ENCODE data around the gene SLC47A1. TPM values are rescaled to one million over a fixed set of nuclear protein-coding genes. Genes with fewer than 3 reads are reported as not detected.

SLC47A1 gene
- total and polyA plus RNA-seq, 4 donors = 34.8 to 69.2 (median 37.2) TPM

- Histone ChIP-seq H3K9me3 (ENCODE audit: control insufficient read depth in 4 of 4, low read length in 3 of 4) (no peaks in the 10 kb centered on the region), H3K36me3 (ENCODE audit: control insufficient read depth in 4 of 4, insufficient read depth in 3 of 4, low read depth in 1 of 4, low read length in 3 of 4) (no peaks in the 10 kb centered on the region), H3K27ac (ENCODE audit: low read depth in 1 of 2, low read length in 2 of 2) (no peak overlapping the region), H3K27me3 (ENCODE audit: control insufficient read depth in 4 of 4, insufficient read depth in 4 of 4, low read length in 3 of 4) (no peaks in the 10 kb centered on the region), H3K4me1 (ENCODE audit: control insufficient read depth in 4 of 4, insufficient read depth in 4 of 4, low read length in 3 of 4) (no peaks in the 10 kb centered on the region), H3K4me3 (ENCODE audit: low read depth in 1 of 3, low read length in 3 of 3) (no peak overlapping the region), H3K9ac (ENCODE audit: low read depth in 1 of 2, low read length in 2 of 2) (no peak overlapping the region)
- 91% methylated on average over 8 of the region's 8 CpGs for WGBS
- no peak for DNase-seq (ENCODE audit: low spot score)
- TF ChIP-seq REST (IDR thresholded peaks at IDR 0.05) (no peak), SP1 (IDR thresholded peaks at IDR 0.05) (no peak), CTCF (IDR thresholded peaks at IDR 0.05; ENCODE audit: low read depth, low read length, missing input control) (no peak), HNF4G (IDR thresholded peaks at IDR 0.05) (no peak), FOXA2 (IDR thresholded peaks at IDR 0.05) (no peak), NR2F2 (IDR thresholded peaks at IDR 0.05) (no peak), RXRA (IDR thresholded peaks at IDR 0.05) (no peak), EGR1 (IDR thresholded peaks at IDR 0.05; ENCODE audit: low read depth in 2 of 2) (no peak), ATF3 (IDR thresholded peaks at IDR 0.05) (no peak), GABPA (IDR thresholded peaks at IDR 0.05 in 1 of 2, conservative IDR thresholded peaks at IDR 0.05 in 1 of 2) (no peak), YY1 (IDR thresholded peaks at IDR 0.05) (no peak), RAD21 (IDR thresholded peaks at IDR 0.05) (no peak), JUND (IDR thresholded peaks at IDR 0.05) (no peak), MAX (IDR thresholded peaks at IDR 0.05) (no peak), FOXA1 (IDR thresholded peaks at IDR 0.05) (no peak)
Observed at GRCh38 chr17:19590912-19591551, 57.4 kb downstream of the SLC47A1 start.

- Histone ChIP-seq H3K4me1 (ENCODE audit: control insufficient read depth in 4 of 4, insufficient read depth in 4 of 4, low read length in 3 of 4) (no peaks in the 10 kb centered on the region), H3K4me3 (ENCODE audit: low read depth in 1 of 3, low read length in 3 of 3) (no peak overlapping the region), H3K9me3 (ENCODE audit: control insufficient read depth in 4 of 4, low read length in 3 of 4) (no peaks in the 10 kb centered on the region), H3K27me3 (ENCODE audit: control insufficient read depth in 4 of 4, insufficient read depth in 4 of 4, low read length in 3 of 4) (no peaks in the 10 kb centered on the region), H3K36me3 (ENCODE audit: control insufficient read depth in 4 of 4, insufficient read depth in 3 of 4, low read depth in 1 of 4, low read length in 3 of 4) (no peaks in the 10 kb centered on the region), H3K27ac (ENCODE audit: low read depth in 1 of 2, low read length in 2 of 2) (no peak overlapping the region), H3K9ac (ENCODE audit: low read depth in 1 of 2, low read length in 2 of 2) (no peak overlapping the region)
- WGBS = 71% methylated on average over 4 of the region's 4 CpGs
- no peak for DNase-seq (ENCODE audit: low spot score)
- TF ChIP-seq FOXA2 (IDR thresholded peaks at IDR 0.05) = no peak
- TF ChIP-seq ATF3 (IDR thresholded peaks at IDR 0.05) = no peak
- TF ChIP-seq HNF4A (conservative IDR thresholded peaks at IDR 0.05) = no peak
- no peak for TF ChIP-seq FOXA1 (IDR thresholded peaks at IDR 0.05)
- no peak for TF ChIP-seq CTCF (IDR thresholded peaks at IDR 0.05; ENCODE audit: low read depth, low read length, missing input control)
- no peak for TF ChIP-seq RXRA (IDR thresholded peaks at IDR 0.05)
- no peak for TF ChIP-seq YY1 (IDR thresholded peaks at IDR 0.05)
- TF ChIP-seq HNF4G (IDR thresholded peaks at IDR 0.05) = no peak
Observed at GRCh38 chr17:19592316-19592715, 58.7 kb downstream of the SLC47A1 start.
